ENCODE data around the gene PMVK. TPM values are rescaled to one million over a fixed set of nuclear protein-coding genes. Genes with fewer than 3 reads are reported as not detected.

The PMVK gene
- total and polyA plus RNA-seq, 5 donors = 51.5 to 74.3 (median 64.3) TPM

- H3K4me3 ChIP-seq (ENCODE audit: low read length) = peak overlapping the region; percentile 74
- intact Hi-C loops (cut with DNase I) = no loop called here
- peak overlapping the region; percentile 86 for H3K27ac ChIP-seq (ENCODE audit: low read length)
- WGBS = under 1% methylated on average over 36 of the region's 36 CpGs
- ATAC-seq = peak; percentile 91
- peak; percentile 93 to 96 (median 96) for DNase-seq
- no peaks in the 10 kb centered on the region for H3K27me3 ChIP-seq (ENCODE audit: control insufficient read depth, insufficient read depth)
- H3K9me3 ChIP-seq (ENCODE audit: control insufficient read depth, low read length) = no peaks in the 10 kb centered on the region
- peaks cover 9% of the 10 kb centered on the region for H3K4me1 ChIP-seq (ENCODE audit: control insufficient read depth, insufficient read depth, low read length)
These were observed 817 bp upstream of the PMVK start for GRCh38 chr1:154937085-154937987.

- 41% methylated on average over 27 of the region's 27 CpGs for WGBS
- no peak for ATAC-seq
- Histone ChIP-seq H3K4me1 (ENCODE audit: control insufficient read depth, insufficient read depth, low read length) (peaks cover 9% of the 10 kb centered on the region), H3K27ac (ENCODE audit: low read length) (peak overlapping the region; percentile 86), H3K4me3 (ENCODE audit: low read length) (peak overlapping the region; percentile 40), H3K9me3 (ENCODE audit: control insufficient read depth, low read length) (no peaks in the 10 kb centered on the region), H3K27me3 (ENCODE audit: control insufficient read depth, insufficient read depth) (no peaks in the 10 kb centered on the region)
- no peak for DNase-seq
- intact Hi-C loops (cut with DNase I) = no loop called here
These were observed 567 bp downstream of the PMVK start for GRCh38 chr1:154935749-154936554.

- H3K27ac ChIP-seq (ENCODE audit: low read length) = no peak overlapping the region
- no peaks in the 10 kb centered on the region for H3K27me3 ChIP-seq (ENCODE audit: control insufficient read depth, insufficient read depth)
- intact Hi-C loops (cut with DNase I) = no loop called here
- H3K4me3 ChIP-seq (ENCODE audit: low read length) = no peak overlapping the region
- ATAC-seq (no peak), DNase-seq (no peak)
- WGBS = 97% methylated on average over 5 of the region's 5 CpGs
- peaks cover 6% of the 10 kb centered on the region for H3K4me1 ChIP-seq (ENCODE audit: control insufficient read depth, insufficient read depth, low read length)
- no peaks in the 10 kb centered on the region for H3K9me3 ChIP-seq (ENCODE audit: control insufficient read depth, low read length)
These were observed 2.1 kb downstream of the PMVK start for GRCh38 chr1:154934358-154934948.

GRCh38 chr1:154931940-154932487 lies 4.5 kb downstream of the PMVK start:
- peaks cover 3% of the 10 kb centered on the region for H3K4me1 ChIP-seq (ENCODE audit: control insufficient read depth, insufficient read depth, low read length)
- DNase-seq (no peak), ATAC-seq (no peak)
- no peak overlapping the region for H3K27ac ChIP-seq (ENCODE audit: low read length)
- intact Hi-C loops (cut with DNase I) = no loop called here
- H3K9me3 ChIP-seq (ENCODE audit: control insufficient read depth, low read length) = no peaks in the 10 kb centered on the region
- 78% methylated on average over 11 of the region's 11 CpGs for WGBS
- no peak overlapping the region for H3K4me3 ChIP-seq (ENCODE audit: low read length)
- no peaks in the 10 kb centered on the region for H3K27me3 ChIP-seq (ENCODE audit: control insufficient read depth, insufficient read depth)

GRCh38 chr1:154926201-154926600 lies 10.3 kb downstream of the PMVK start:
- Histone ChIP-seq H3K9me3 (ENCODE audit: control insufficient read depth, low read length) (no peaks in the 10 kb centered on the region), H3K27me3 (ENCODE audit: control insufficient read depth, insufficient read depth) (no peaks in the 10 kb centered on the region), H3K4me1 (ENCODE audit: control insufficient read depth, insufficient read depth, low read length) (no peaks in the 10 kb centered on the region), H3K27ac (ENCODE audit: low read length) (no peak overlapping the region), H3K4me3 (ENCODE audit: low read length) (no peak overlapping the region)
- 90% methylated on average over 13 of the region's 13 CpGs for WGBS
- no peak for ATAC-seq
- intact Hi-C loops (cut with DNase I) = no loop called here
- no peak for DNase-seq

GRCh38 chr1:154925335-154926170 lies 11.0 kb downstream of the PMVK start:
- Histone ChIP-seq H3K9me3 (ENCODE audit: control insufficient read depth, low read length) (no peaks in the 10 kb centered on the region), H3K27ac (ENCODE audit: low read length) (no peak overlapping the region), H3K27me3 (ENCODE audit: control insufficient read depth, insufficient read depth) (no peaks in the 10 kb centered on the region), H3K4me1 (ENCODE audit: control insufficient read depth, insufficient read depth, low read length) (no peaks in the 10 kb centered on the region), H3K4me3 (ENCODE audit: low read length) (no peak overlapping the region)
- 94% methylated on average over 3 of the region's 3 CpGs for WGBS
- intact Hi-C loops (cut with DNase I) = no loop called here
- ATAC-seq (no peak), DNase-seq (no peak)

GRCh38 chr1:154923695-154924094 lies 12.8 kb downstream of the PMVK start:
- DNase-seq (no peak), ATAC-seq (no peak)
- intact Hi-C loops (cut with DNase I) = no loop called here
- Histone ChIP-seq H3K27ac (ENCODE audit: low read length) (no peak overlapping the region), H3K27me3 (ENCODE audit: control insufficient read depth, insufficient read depth) (no peaks in the 10 kb centered on the region), H3K4me1 (ENCODE audit: control insufficient read depth, insufficient read depth, low read length) (no peaks in the 10 kb centered on the region), H3K4me3 (ENCODE audit: low read length) (no peak overlapping the region), H3K9me3 (ENCODE audit: control insufficient read depth, low read length) (no peaks in the 10 kb centered on the region)
- WGBS = 81% methylated on average over 3 of the region's 3 CpGs

GRCh38 chr1:154913273-154913672 lies 23.2 kb downstream of the PMVK start:
- Histone ChIP-seq H3K9me3 (ENCODE audit: control insufficient read depth, low read length) (no peaks in the 10 kb centered on the region), H3K27ac (ENCODE audit: low read length) (no peak overlapping the region), H3K4me3 (ENCODE audit: low read length) (no peak overlapping the region), H3K4me1 (ENCODE audit: control insufficient read depth, insufficient read depth, low read length) (peaks cover 2% of the 10 kb centered on the region), H3K27me3 (ENCODE audit: control insufficient read depth, insufficient read depth) (no peaks in the 10 kb centered on the region)
- no peak for DNase-seq
- ATAC-seq = no peak
- intact Hi-C loops (cut with DNase I) = no loop called here
- WGBS = 76% methylated on average over 3 of the region's 3 CpGs

- ATAC-seq = peak; percentile 40 to 70
- H3K4me3 ChIP-seq (ENCODE audit: low read length) = no peak overlapping the region
- H3K9me3 ChIP-seq (ENCODE audit: control insufficient read depth, low read length) = no peaks in the 10 kb centered on the region
- intact Hi-C loops (cut with DNase I) = no loop called here
- no peaks in the 10 kb centered on the region for H3K27me3 ChIP-seq (ENCODE audit: control insufficient read depth, insufficient read depth)
- no peak for DNase-seq
- WGBS = 70% methylated on average over 2 of the region's 2 CpGs
- H3K4me1 ChIP-seq (ENCODE audit: control insufficient read depth, insufficient read depth, low read length) = peaks cover 2% of the 10 kb centered on the region
- H3K27ac ChIP-seq (ENCODE audit: low read length) = peak overlapping the region; percentile 17
These were observed 23.8 kb downstream of the PMVK start for GRCh38 chr1:154912755-154913154.

Data from right cardiac atrium (tissue), 5 donors.